Liver (tissue), 9 donors: Measurements from ENCODE around the gene WWC2. TPM values are rescaled to one million over a fixed set of nuclear protein-coding genes. Genes with fewer than 3 reads are reported as not detected.

Source experiments
- DNase-seq: peaks from one replicate; pipeline ENCODE4 v3.0.0-alpha.2; 2017; ENCODE audit warnings: low spot score
- H3K27ac ChIP-seq, 2 donors: one replicate each; pipeline ENCODE4 v1.7.0; 2013; ENCODE audit warnings: inconsistent platforms in 2 of 2, low read length in 2 of 2, control low read depth in 1 of 2, low read depth in 1 of 2, mild to moderate bottlenecking in 1 of 2
- H3K27me3 ChIP-seq, 4 donors: one replicate each; pipeline versions ENCODE4 v1.6.1 to v1.7.0; 2013; ENCODE audit warnings: low read length in 3 of 4, inconsistent platforms in 1 of 4, mild to moderate bottlenecking in 1 of 4, moderate library complexity in 1 of 4; ENCODE audit not compliant: control insufficient read depth in 4 of 4, insufficient read depth in 4 of 4
- H3K36me3 ChIP-seq, 4 donors: one replicate each; pipeline versions ENCODE4 v1.6.1 to v1.7.0; 2013; ENCODE audit warnings: low read length in 3 of 4, mild to moderate bottlenecking in 3 of 4, low read depth in 1 of 4, moderate library complexity in 1 of 4; ENCODE audit not compliant: control insufficient read depth in 4 of 4, insufficient read depth in 3 of 4
- H3K4me1 ChIP-seq, 4 donors: one replicate each; pipeline versions ENCODE4 v1.6.1 to v1.7.0; 2013; ENCODE audit warnings: low read length in 3 of 4, mild to moderate bottlenecking in 3 of 4, moderate library complexity in 1 of 4; ENCODE audit not compliant: control insufficient read depth in 4 of 4, insufficient read depth in 4 of 4
- H3K4me3 ChIP-seq, 3 donors: one replicate each; pipeline versions ENCODE4 v1.6.1 to v1.7.0; 2013; ENCODE audit warnings: low read length in 3 of 3, control low read depth in 1 of 3, low read depth in 1 of 3, mild to moderate bottlenecking in 1 of 3
- H3K9ac ChIP-seq, 2 donors: one replicate each; pipeline ENCODE4 v1.7.0; 2013; ENCODE audit warnings: low read length in 2 of 2, mild to moderate bottlenecking in 2 of 2, moderate library complexity in 2 of 2, control low read depth in 1 of 2, low read depth in 1 of 2
- H3K9me3 ChIP-seq, 4 donors: one replicate each; pipeline versions ENCODE4 v1.6.1 to v1.7.0; 2013; ENCODE audit warnings: low read length in 3 of 4; ENCODE audit not compliant: control insufficient read depth in 4 of 4
- ATF3 ChIP-seq: IDR thresholded peaks from 2 replicates; pipeline ENCODE4 v1.6.1; 2016; ENCODE audit warnings: antibody characterized with exemption
- CTCF ChIP-seq: fragments of 150-350 bp; IDR thresholded peaks from 2 replicates; pipeline ENCODE4 v1.5.1; 2017; ENCODE audit warnings: improper control_type of control experiment, low read depth, low read length; ENCODE audit not compliant: missing input control
- EGR1 ChIP-seq, 2 donors: IDR thresholded peaks; 2 replicates each; pipeline ENCODE4 v1.6.1; 2016 to 2018; ENCODE audit warnings: antibody characterized with exemption in 2 of 2, low read depth in 2 of 2
- FOXA2 ChIP-seq: IDR thresholded peaks from 2 replicates; pipeline ENCODE4 v1.6.1; 2016; ENCODE audit warnings: antibody characterized with exemption
- GABPA ChIP-seq, 2 donors: IDR thresholded peaks in 1 of 2; conservative IDR thresholded peaks in 1 of 2; 2 replicates each; pipeline ENCODE4 v1.6.1; 2016; ENCODE audit warnings: antibody characterized with exemption in 2 of 2, mild to moderate bottlenecking in 1 of 2, moderate library complexity in 1 of 2
- HNF4G ChIP-seq: IDR thresholded peaks from 2 replicates; pipeline ENCODE4 v1.6.1; 2016; ENCODE audit warnings: antibody characterized with exemption
- MAX ChIP-seq: IDR thresholded peaks from 2 replicates; pipeline ENCODE4 v1.6.1; 2016; ENCODE audit warnings: antibody characterized with exemption
- NR2F2 ChIP-seq: IDR thresholded peaks from 2 replicates; pipeline ENCODE4 v1.6.1; 2016; ENCODE audit warnings: antibody characterized with exemption
- RAD21 ChIP-seq, 2 donors: IDR thresholded peaks; 2 replicates each; pipeline ENCODE4 v1.6.1; 2016; ENCODE audit warnings: antibody characterized with exemption in 2 of 2, mild to moderate bottlenecking in 2 of 2
- REST ChIP-seq: IDR thresholded peaks from 2 replicates; pipeline ENCODE4 v1.6.1; 2016; ENCODE audit warnings: antibody characterized with exemption, mild to moderate bottlenecking
- RXRA ChIP-seq, 2 donors: IDR thresholded peaks; 2 replicates each; pipeline ENCODE4 v1.6.1; 2017 to 2018; ENCODE audit warnings: antibody characterized with exemption in 2 of 2, mild to moderate bottlenecking in 1 of 2
- SP1 ChIP-seq: IDR thresholded peaks from 2 replicates; pipeline ENCODE4 v1.6.1; 2018; ENCODE audit warnings: antibody characterized with exemption, mild to moderate bottlenecking
- TAF1 ChIP-seq: conservative IDR thresholded peaks from 2 replicates; pipeline ENCODE4 v1.6.1; 2016; ENCODE audit warnings: antibody characterized with exemption, mild to moderate bottlenecking
- YY1 ChIP-seq: IDR thresholded peaks from 2 replicates; pipeline ENCODE4 v1.6.1; 2016; ENCODE audit warnings: antibody characterized with exemption, mild to moderate bottlenecking
- WGBS: extraction: QIAGEN DNeasy Blood & Tissue Kit; methylation state at CpG from one replicate; pipeline ENCODE4 v1.1.7; 2013; 5-methylcytosine and 5-hydroxymethylcytosine counted together
- polyA plus RNA-seq, 2 donors: library from polyadenylated mRNA; stranded (reverse) in 1 of 2; unstranded in 1 of 2; fragments of 200-250 nt in 1 of 2; fragments of >200 nt in 1 of 2; fragmentation: Nextera tagmentation in 1 of 2; extraction: Ambion mirVana in 1 of 2; gene quantifications; one replicate each; pipeline versions ENCODE4 v1.2.1 to v1.2.3, GENCODE V29; 2013 to 2015
- total RNA-seq, 2 donors: library from RNA; depleted of rRNA; stranded (reverse); fragments of >200 nt; gene quantifications; one replicate each; pipeline ENCODE4 v1.2.3, GENCODE V29; 2014
- donor health status: healthy.
- donor health status: healthy.
- donor health status: healthy.
- donor health status: healthy.
- donor health status: healthy.

The WWC2 gene
- total and polyA plus RNA-seq, 4 donors, result 8.6 to 60.1 (median 13.3) TPM

GRCh38 chr4:183095199-183095512 is 3.9 kb upstream of the WWC2 start:
- no peak overlapping the region for H3K27ac ChIP-seq

More at GRCh38 chr4:183095199-183095512, 3.9 kb upstream of the WWC2 start:
- Histone ChIP-seq H3K36me3 (no peaks in the 10 kb centered on the region), H3K9ac (no peak overlapping the region), H3K4me1 (peaks cover 8 to 27% (median 11%) of the 10 kb centered on the region in 4 donors), H3K4me3 (no peak overlapping the region), H3K9me3 (no peaks in the 10 kb centered on the region), H3K27me3 (no peaks in the 10 kb centered on the region)
- no peak for DNase-seq
- 79% methylated on average over 1 of the region's 1 CpG for WGBS
- TF ChIP-seq YY1 (no peak), SP1 (no peak), MAX (no peak), FOXA2 (no peak), NR2F2 (no peak), RAD21 (IDR thresholded peaks at IDR 0.05) (no peak), REST (no peak), CTCF (no peak), RXRA (IDR thresholded peaks at IDR 0.05) (no peak), ATF3 (no peak), HNF4G (no peak), EGR1 (IDR thresholded peaks at IDR 0.05; ENCODE audit: low read depth in 2 of 2) (no peak), TAF1 (no peak), GABPA (IDR thresholded peaks at IDR 0.05 in 1 of 2, conservative IDR thresholded peaks at IDR 0.05 in 1 of 2) (no peak)
